CD4-positive, CD25-positive, alpha-beta regulatory T cell (primary cell): ENCODE data around the gene FOLR1. TPM values are rescaled to one million over a fixed set of nuclear protein-coding genes. Genes with fewer than 3 reads are reported as not detected.

Experiments
- ATAC-seq, 2 donors: fragments of 150-1000 bp; cut with Tn5 transposase; one replicate each; pipeline ENCODE4 v1.10.0; 2021; ENCODE audit warnings: low read depth in 2 of 2, moderate number of reproducible peaks in 2 of 2, moderate library complexity in 1 of 2
- DNase-seq, 3 donors: peaks; one replicate each; pipeline versions ENCODE4 v3.0.0 to v3.0.0-alpha.2; 2012 to 2022; ENCODE audit warnings: mixed read lengths in 1 of 3
- H3K27ac ChIP-seq: one replicate; pipeline ENCODE4 v1.7.0; 2013; ENCODE audit warnings: mild to moderate bottlenecking, low read length; ENCODE audit not compliant: insufficient read depth, poor library complexity, severe bottlenecking
- H3K27me3 ChIP-seq: one replicate; pipeline ENCODE4 v1.7.0; 2013; ENCODE audit warnings: low read length; ENCODE audit not compliant: control insufficient read depth, insufficient read depth
- H3K36me3 ChIP-seq: one replicate; pipeline ENCODE4 v1.7.0; 2013; ENCODE audit warnings: mild to moderate bottlenecking, low read length, moderate library complexity; ENCODE audit not compliant: control insufficient read depth, insufficient read depth
- H3K4me1 ChIP-seq: 2 replicates; pipeline ENCODE4 v1.7.0; 2013; ENCODE audit warnings: mild to moderate bottlenecking, low read length; ENCODE audit not compliant: insufficient read depth, control insufficient read depth, poor library complexity, severe bottlenecking
- H3K4me3 ChIP-seq: one replicate; pipeline ENCODE4 v1.7.0; 2013; ENCODE audit warnings: low read depth, mild to moderate bottlenecking, low read length, moderate library complexity
- H3K9me3 ChIP-seq, 2 experiments: 1 replicate in 1 of 2; 2 replicates in 1 of 2; pipeline ENCODE4 v1.7.0; 2013; ENCODE audit warnings: low read length in 2 of 2, mild to moderate bottlenecking in 1 of 2, moderate library complexity in 1 of 2; ENCODE audit not compliant: control insufficient read depth in 2 of 2
- H3K27ac Mint-ChIP-seq, 3 donors: one replicate each; pipeline ENCODE4 v1.8.0; 2020 to 2022; ENCODE audit warnings: mild to moderate bottlenecking in 3 of 3, mixed read lengths in 3 of 3, moderate library complexity in 2 of 3
- H3K27me3 Mint-ChIP-seq: one replicate; pipeline ENCODE4 v1.8.0; 2022; ENCODE audit warnings: mild to moderate bottlenecking, mixed read lengths
- H3K36me3 Mint-ChIP-seq: one replicate; pipeline ENCODE4 v1.8.0; 2020; ENCODE audit warnings: mixed read lengths
- H3K4me1 Mint-ChIP-seq, 4 donors: one replicate each; pipeline ENCODE4 v1.8.0; 2020 to 2022; ENCODE audit warnings: mixed read lengths in 4 of 4, mild to moderate bottlenecking in 1 of 4
- H3K4me3 Mint-ChIP-seq, 4 donors: one replicate each; pipeline ENCODE4 v1.8.0; 2020 to 2022; ENCODE audit warnings: mild to moderate bottlenecking in 4 of 4, mixed read lengths in 4 of 4, moderate library complexity in 3 of 4
- H3K9me3 Mint-ChIP-seq, 7 donors: one replicate each; pipeline ENCODE4 v1.8.0; 2020 to 2022; ENCODE audit warnings: mixed read lengths in 7 of 7, mild to moderate bottlenecking in 3 of 7, moderate library complexity in 2 of 7
- polyA plus RNA-seq, 4 donors: library from polyadenylated mRNA; unstranded; fragments of 300-500 nt; fragmentation: Illumina TruSeq; gene quantifications; one replicate each; pipeline ENCODE4 v1.2.3, GENCODE V29; 2021
- total RNA-seq: library from RNA; stranded (reverse); gene quantifications from one replicate; pipeline ENCODE4 v1.2.3, GENCODE V29; 2022

FOLR1 gene
- total and polyA plus RNA-seq, 5 donors from 2014 or later = not detected

DNA sequence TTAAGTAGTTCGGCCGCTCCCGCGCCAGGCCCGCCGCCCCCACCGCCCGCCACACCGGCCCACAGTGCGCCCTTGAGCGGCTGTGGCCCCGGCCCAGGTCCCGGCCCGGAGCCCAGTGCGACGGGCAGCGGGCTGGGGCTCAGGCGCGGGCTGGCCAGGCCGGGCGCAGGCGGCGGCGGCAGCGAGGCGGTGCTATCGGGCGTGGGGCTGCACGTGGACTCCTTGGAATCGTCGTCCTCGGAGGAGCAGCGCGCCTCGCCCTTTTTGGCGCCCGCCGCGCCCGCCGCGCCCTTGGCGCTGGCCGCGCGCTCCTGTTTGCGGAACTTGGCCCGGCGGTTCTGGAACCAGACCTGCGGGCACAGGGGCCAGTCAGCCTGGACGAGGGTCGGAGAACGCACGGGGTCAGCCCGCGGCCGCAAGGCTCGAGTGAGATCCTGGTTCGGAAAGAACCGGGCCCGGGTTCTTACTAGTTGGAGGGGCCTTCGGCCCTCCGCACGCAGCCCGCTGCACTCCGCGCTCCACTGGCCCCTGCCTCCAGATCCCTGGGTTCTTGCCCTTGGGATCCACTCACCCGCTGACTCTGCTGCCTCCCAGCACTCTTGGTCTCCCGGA is 48.0 kb downstream of the FOLR1 start:
- H3K27ac Mint-ChIP-seq = no peak overlapping the region
- peaks cover 5% of the 10 kb centered on the region for H3K36me3 Mint-ChIP-seq
- Histone ChIP-seq H3K4me1 (peaks cover 25% of the 10 kb centered on the region), H3K36me3 (peaks cover 13% of the 10 kb centered on the region), H3K27me3 (peaks cover 16% of the 10 kb centered on the region), H3K9me3 (no peaks in the 10 kb centered on the region), H3K4me3 (no peak overlapping the region), H3K27ac (no peak overlapping the region)
- H3K9me3 Mint-ChIP-seq = peaks cover 0 to 3% (median 0%) of the 10 kb centered on the region in 7 donors
- DNase-seq (no peak), ATAC-seq (no peak)
- H3K27me3 Mint-ChIP-seq = peaks cover 45% of the 10 kb centered on the region
- peaks cover 5 to 37% (median 19%) of the 10 kb centered on the region in 4 donors for H3K4me1 Mint-ChIP-seq
- H3K4me3 Mint-ChIP-seq = peak overlapping the region; percentile 4 to 78 (median 65)

DNA sequence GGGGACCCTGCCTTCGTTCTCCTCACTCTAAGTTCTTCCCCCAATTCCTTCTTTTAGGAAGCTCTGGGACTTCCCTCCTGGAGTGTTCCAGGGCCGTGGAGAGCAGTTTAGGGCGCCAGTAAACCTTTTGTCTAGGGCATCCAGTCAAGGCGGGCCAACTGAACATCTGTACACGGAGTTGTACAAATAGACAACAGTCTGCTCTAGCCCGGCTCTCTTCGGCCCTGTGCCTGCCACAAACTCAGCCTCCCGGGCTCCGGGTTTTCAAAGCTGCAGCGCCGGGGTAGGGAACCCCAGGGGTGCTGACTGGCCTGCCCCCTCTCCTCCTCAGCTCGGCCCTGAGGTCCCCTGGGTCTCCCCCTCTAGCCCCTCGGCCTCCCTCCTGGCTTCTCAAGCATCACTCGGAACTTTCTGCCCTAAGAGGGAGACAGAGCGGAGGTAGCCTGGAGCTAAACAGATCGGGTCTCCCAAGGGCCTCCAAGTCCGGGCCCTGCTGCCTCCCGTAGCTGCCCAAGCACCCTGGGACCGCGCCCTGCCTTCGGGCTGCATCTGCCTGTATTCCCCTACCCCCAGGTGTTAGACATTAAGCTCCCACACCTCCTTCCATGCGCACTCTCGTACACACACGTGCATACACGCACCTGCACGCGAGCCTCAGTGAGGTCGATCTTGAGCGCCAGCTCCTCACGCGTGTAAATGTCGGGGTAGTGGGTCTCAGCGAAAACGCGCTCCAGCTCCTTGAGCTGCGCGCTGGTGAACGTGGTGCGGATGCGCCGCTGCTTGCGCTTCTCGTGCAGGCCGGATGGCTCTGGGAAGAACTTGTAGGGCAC is 48.7 kb downstream of the FOLR1 start:
- Mint-ChIP-seq H3K27ac (no peak overlapping the region), H3K36me3 (no peaks in the 10 kb centered on the region), H3K4me1 (peaks cover 5 to 37% (median 19%) of the 10 kb centered on the region in 4 donors), H3K4me3 (peak overlapping the region; percentile 4 to 78 (median 67)), H3K9me3 (peaks cover 0 to 3% (median 0%) of the 10 kb centered on the region in 7 donors), H3K27me3 (peaks cover 45% of the 10 kb centered on the region)
- no peak overlapping the region for H3K4me3 ChIP-seq
- ATAC-seq (no peak), DNase-seq (peak in 1 of 3 donors; percentile 18)
- peaks cover 19% of the 10 kb centered on the region for H3K27me3 ChIP-seq
- peaks cover 11% of the 10 kb centered on the region for H3K36me3 ChIP-seq
- H3K27ac ChIP-seq = no peak overlapping the region
- H3K9me3 ChIP-seq = no peaks in the 10 kb centered on the region
- peaks cover 25% of the 10 kb centered on the region for H3K4me1 ChIP-seq

GRCh38 chr11:72241291-72241781 is 49.4 kb downstream of the FOLR1 start:
- no peak for ATAC-seq

DNA sequence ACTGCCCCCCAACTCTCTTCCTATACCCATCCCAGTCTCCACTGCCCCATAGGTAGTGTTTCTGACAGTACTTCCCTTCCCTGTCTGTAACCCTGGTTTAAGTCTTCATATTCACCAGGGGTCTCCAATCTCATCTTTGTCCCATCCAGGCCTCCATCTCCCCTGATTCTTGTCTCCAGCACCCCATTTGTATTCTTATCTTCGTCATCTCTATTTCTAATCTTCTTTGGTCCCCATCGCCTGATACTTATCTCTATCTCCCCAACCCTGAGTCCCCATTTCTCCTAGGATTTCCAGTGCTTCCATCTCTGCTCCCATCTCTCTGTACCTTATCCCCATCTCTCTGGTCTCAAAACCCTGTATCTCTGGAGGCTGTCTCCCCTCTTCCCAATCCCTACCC is 50.2 kb downstream of the FOLR1 start:
- Histone ChIP-seq H3K4me3 (no peak overlapping the region), H3K27me3 (peaks cover 30% of the 10 kb centered on the region), H3K36me3 (no peaks in the 10 kb centered on the region), H3K27ac (no peak overlapping the region), H3K9me3 (no peaks in the 10 kb centered on the region), H3K4me1 (peaks cover 25% of the 10 kb centered on the region)
- Mint-ChIP-seq H3K4me1 (peaks cover 5 to 37% (median 19%) of the 10 kb centered on the region in 4 donors), H3K27ac (no peak overlapping the region), H3K9me3 (peaks cover 0 to 3% (median 0%) of the 10 kb centered on the region in 7 donors), H3K36me3 (no peaks in the 10 kb centered on the region), H3K4me3 (no peak overlapping the region), H3K27me3 (peaks cover 45% of the 10 kb centered on the region)
- no peak for ATAC-seq
- DNase-seq = no peak

More at GRCh38 chr11:72241291-72241781, 49.4 kb downstream of the FOLR1 start:
- H3K4me1 Mint-ChIP-seq = peaks cover 5 to 37% (median 19%) of the 10 kb centered on the region in 4 donors
- H3K36me3 ChIP-seq = peaks cover 7% of the 10 kb centered on the region
- peaks cover 45% of the 10 kb centered on the region for H3K27me3 Mint-ChIP-seq
- no peak overlapping the region for H3K27ac ChIP-seq
- no peaks in the 10 kb centered on the region for H3K36me3 Mint-ChIP-seq
- no peaks in the 10 kb centered on the region for H3K9me3 ChIP-seq
- peaks cover 22% of the 10 kb centered on the region for H3K27me3 ChIP-seq
- no peak overlapping the region for H3K4me3 ChIP-seq
- peak overlapping the region in 2 of 4 donors; percentile 42 to 56 for H3K4me3 Mint-ChIP-seq
- peaks cover 0 to 3% (median 0%) of the 10 kb centered on the region in 7 donors for H3K9me3 Mint-ChIP-seq
- H3K4me1 ChIP-seq = peaks cover 25% of the 10 kb centered on the region
- no peak for DNase-seq
- no peak overlapping the region for H3K27ac Mint-ChIP-seq

GRCh38 chr11:72243173-72244059 is 51.5 kb downstream of the FOLR1 start:
- peaks cover 45% of the 10 kb centered on the region for H3K27me3 Mint-ChIP-seq
- peaks cover 5 to 37% (median 19%) of the 10 kb centered on the region in 4 donors for H3K4me1 Mint-ChIP-seq
- H3K27me3 ChIP-seq = peaks cover 33% of the 10 kb centered on the region
- H3K27ac Mint-ChIP-seq = no peak overlapping the region
- DNase-seq (no peak), ATAC-seq (no peak)
- no peak overlapping the region for H3K27ac ChIP-seq
- H3K36me3 Mint-ChIP-seq = no peaks in the 10 kb centered on the region
- no peaks in the 10 kb centered on the region for H3K9me3 ChIP-seq
- H3K36me3 ChIP-seq = no peaks in the 10 kb centered on the region
- H3K4me3 Mint-ChIP-seq = peak overlapping the region in 1 of 4 donors; percentile 62
- peaks cover 0 to 3% (median 0%) of the 10 kb centered on the region in 7 donors for H3K9me3 Mint-ChIP-seq
- no peak overlapping the region for H3K4me3 ChIP-seq
- H3K4me1 ChIP-seq = peaks cover 25% of the 10 kb centered on the region

- no peak within 1 kb of the TSS for H3K27ac Mint-ChIP-seq
- H3K9me3 Mint-ChIP-seq = peaks cover 0 to 3% (median 0%) of the 10 kb centered on the region in 7 donors
- Histone ChIP-seq H3K4me1 (peaks cover 25% of the 10 kb centered on the region), H3K9me3 (no peaks in the 10 kb centered on the region), H3K36me3 (no peaks in the 10 kb centered on the region), H3K27me3 (peaks cover 33% of the 10 kb centered on the region), H3K27ac (no peak within 1 kb of the TSS), H3K4me3 (no peak within 1 kb of the TSS)
- DNase-seq (no peak), ATAC-seq (no peak)
- H3K4me1 Mint-ChIP-seq = peaks cover 5 to 37% (median 16%) of the 10 kb centered on the region in 4 donors
- H3K4me3 Mint-ChIP-seq = peak within 1 kb of the TSS in 2 of 4 donors; percentile 62 to 81
- H3K27me3 Mint-ChIP-seq = peaks cover 40% of the 10 kb centered on the region
- no peaks in the 10 kb centered on the region for H3K36me3 Mint-ChIP-seq
These were observed 52.1 kb downstream of the FOLR1 start, which contains the start of gene PHOX2A for GRCh38 chr11:72244060-72244360. TSS of gene PHOX2A (minus strand) at chr11:72244176. CDS start at chr11:72244004, 172 bp downstream.
